Measurements from ENCODE around the gene SORL1.

The SORL1 gene

DNA sequence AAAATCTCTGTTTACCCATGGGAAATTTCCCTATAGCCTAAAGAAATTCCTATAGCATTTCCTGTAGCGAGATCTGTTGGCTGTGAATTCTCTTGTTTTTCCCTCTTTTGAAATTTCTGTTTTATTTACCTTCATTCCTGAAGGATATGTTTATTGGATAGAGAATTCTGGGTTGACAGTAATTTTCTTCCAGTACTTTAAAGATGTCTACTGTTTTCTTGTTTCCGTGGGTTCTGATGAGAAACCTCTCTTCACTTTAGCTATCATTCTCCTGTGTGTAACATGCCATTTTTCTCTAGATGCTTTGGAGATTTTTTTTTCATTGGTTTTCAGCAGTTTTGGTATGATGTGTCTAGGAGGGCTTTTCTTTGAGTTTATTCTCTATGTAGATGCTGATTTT is 78.1 kb downstream of the SORL1 start:
- DNase-seq (ENCODE audit: low read depth in 2 of 3, low spot score in 1 of 3) = no peak

DNA sequence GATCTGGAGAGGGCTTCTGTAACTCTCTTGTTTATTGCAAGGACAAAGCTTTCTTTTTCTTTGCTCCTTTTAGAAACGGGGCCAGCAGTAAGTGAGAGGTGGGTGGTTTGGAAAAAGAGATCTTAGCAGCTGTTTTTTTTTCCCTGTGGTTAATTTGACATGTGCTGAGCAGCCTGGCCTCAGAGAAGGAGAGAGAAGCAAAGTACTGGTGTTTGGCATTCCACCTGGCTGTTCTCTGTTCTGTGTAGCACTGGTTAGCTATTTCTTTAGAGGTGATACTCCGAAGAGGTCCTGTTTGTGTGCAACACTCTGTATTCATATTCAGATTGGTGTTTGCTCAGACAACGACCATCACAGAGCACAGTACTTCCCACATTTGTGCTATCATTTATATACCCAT is 81.5 kb downstream of the SORL1 start:
- no peak for DNase-seq (ENCODE audit: low read depth in 2 of 3, low spot score in 1 of 3)

DNA sequence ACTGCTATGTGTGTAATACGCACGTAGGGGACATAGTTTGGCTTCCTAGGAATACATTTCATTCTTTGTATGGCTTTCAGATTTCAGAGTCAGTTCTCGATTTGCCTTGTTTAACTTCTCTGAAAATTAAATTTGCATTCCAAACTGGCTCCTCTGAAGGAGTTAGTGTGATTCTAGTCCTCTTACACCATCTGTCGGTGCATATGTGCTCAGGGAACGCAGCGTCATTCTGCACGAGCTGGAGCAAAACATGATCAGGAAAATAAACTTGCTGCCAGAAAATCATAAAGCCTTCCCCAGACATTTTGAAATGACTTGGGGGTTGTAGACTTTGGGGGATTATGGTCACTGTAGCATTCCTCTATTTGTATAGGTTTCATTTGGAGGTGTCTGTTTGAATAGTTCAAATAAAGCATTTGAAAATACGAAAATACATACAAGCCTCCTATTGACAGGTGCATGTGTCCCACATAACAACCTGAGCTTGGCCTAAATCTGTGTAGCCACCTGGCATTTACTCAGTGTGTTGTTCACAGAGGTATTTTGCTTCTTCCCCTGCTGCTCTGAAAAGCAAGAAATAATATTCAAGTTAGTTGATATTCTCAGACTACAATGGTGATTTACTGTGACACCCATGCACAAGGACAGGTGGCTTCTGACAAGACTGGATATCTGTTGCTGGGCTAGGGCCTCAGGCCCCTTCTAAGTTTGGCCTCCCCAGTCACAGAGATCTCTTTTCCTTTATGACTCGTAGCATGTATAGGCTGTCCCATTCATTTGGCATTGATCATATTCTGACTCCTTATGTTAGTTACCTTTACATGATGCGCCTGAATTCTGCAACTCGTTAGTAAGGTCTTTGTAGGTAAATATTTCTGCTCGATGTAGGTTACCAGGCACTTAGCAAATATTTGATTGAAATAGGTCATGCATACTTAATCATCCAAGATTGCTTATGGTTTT is 82.3 kb downstream of the SORL1 start:
- no peak for DNase-seq (ENCODE audit: low read depth in 2 of 3, low spot score in 1 of 3)

DNA sequence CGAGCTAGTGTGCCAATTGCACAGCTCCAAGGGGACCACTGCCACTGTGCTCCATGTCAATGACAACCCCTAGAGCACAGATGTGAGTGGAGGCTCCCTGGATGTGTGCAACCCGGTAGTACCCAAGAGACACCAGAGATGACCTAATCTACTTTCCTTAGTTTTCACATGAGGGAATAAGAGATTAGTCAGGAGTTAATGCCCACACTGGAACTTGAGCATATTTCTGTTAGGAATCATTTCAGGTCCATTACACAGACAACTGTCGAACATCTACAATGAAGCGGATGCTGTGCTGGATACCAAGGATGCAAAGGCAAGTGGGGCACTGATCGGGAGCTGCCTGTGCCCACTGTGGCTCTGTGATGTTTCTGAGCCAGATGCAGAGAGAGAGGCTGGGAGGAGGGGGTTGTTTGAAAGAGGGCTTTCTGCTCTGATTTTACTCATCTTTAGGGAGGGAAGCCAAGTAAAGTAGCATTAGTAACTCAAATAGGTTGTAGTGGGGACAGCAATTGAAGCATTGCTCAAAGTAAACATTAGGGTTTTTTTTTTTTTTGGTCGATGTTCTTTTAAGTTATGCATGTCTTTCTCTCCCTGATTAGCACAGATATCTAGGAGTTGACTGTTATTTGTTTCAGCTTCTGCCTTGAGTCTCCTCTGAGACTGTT is 83.1 kb downstream of the SORL1 start:
- no peak for DNase-seq (ENCODE audit: low read depth in 2 of 3, low spot score in 1 of 3)

DNA sequence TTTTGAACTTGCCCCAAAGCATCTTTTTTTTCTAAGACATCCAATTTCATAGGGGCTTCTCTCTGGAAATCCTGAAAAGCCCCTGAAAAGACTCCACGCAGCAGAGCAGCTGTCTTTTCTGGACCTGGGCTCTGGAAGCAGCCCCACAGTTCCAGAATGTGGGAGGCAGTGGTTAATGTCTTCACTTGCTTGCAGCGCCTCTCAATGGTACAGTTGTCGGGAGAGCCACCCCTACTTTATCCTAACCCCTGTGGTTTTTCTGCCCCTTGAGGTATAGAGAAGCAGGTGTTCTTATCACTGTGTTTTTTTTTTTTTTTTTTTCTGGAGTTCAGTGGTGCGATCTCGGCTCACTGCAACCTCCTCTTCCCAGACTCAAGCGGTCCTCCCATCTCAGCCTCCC is 84.0 kb downstream of the SORL1 start:
- DNase-seq (ENCODE audit: low read depth in 2 of 3, low spot score in 1 of 3) = no peak

DNA sequence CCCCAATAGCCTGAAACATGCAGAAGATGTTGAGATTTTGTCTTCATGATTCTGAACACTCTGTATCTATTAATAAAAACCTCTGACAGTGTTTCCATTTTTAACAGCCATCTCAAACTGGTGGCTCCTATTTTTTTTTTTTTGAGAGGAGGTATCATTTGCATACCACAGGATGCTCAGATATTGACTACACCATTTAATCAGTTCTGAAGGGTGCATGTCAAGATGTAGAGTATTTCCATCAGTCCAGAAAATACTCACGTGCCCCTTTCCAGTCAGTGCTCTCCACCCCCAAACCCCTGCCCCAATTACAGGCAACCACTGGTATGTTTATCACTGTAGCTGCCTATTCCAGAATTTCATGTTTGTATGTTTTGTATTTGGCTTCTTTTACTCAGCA is 85.9 kb downstream of the SORL1 start:
- DNase-seq (ENCODE audit: low read depth in 2 of 3, low spot score in 1 of 3) = no peak

DNA sequence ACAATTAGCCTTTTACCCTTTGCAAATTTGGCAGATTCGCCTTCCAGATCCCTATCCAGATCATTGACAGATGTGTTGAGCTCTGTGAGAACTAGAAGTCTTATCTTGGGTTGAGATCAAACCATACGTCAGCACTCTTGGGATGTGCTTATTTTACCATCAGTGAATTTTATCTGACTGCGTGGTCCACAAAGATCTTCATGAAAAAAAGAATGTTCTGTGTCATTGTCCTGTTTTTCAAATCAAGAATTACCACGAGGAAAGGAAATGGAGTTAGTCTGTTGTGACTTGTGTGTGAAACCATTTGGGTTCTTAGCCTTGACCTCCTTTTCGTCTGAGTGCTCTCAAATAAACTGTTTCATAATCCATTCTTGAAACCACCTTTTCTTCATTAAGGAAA is 86.9 kb downstream of the SORL1 start:
- DNase-seq (ENCODE audit: low read depth in 2 of 3, low spot score in 1 of 3) = no peak

DNA sequence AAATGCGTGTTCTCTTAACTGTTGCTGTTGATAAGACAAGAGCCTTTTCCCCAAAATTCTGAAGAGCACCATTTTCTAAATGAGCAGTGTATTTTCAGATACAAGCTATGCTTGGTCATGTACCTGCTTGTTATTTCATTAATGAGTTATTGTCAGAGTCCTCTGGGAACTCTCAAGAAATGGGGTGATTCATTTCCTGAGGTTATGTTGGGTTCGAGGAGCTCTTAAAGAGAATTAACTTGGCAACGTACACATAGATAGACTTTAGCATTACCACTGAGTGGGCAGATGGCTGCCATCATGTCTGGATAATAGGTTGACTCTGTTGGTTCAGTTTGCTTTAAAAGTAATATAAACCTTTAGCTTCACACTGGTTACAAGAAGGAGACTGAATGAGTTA is 88.5 kb downstream of the SORL1 start:
- no peak for DNase-seq (ENCODE audit: low read depth in 2 of 3, low spot score in 1 of 3)

DNA sequence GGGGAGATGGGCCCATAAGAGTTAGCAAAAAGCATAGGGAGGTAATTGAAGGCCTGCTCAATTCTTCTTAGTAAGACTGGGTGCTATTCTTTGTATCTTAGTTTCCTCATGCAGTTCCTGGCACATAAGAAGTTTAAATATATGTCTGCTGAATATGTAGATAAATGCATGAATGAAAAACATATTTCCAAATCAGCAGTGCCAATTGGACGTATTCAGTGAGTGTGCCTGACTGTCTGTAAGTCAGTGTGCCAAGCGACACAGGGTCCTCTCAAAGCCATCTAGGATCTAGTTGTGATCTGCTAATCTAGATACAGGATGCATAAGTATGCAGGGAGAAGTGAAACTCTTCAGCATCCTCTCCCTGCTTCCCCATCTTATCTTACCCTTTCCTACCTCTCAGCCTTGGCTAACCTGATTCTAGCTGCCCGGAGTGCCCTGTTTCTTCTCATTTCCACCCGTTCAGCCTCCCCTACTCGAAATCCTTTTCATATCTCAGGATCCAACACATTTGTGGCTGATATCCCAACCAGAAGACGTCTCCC is 91.8 kb downstream of the SORL1 start:
- no peak for DNase-seq (ENCODE audit: low read depth in 2 of 3, low spot score in 1 of 3)

DNA sequence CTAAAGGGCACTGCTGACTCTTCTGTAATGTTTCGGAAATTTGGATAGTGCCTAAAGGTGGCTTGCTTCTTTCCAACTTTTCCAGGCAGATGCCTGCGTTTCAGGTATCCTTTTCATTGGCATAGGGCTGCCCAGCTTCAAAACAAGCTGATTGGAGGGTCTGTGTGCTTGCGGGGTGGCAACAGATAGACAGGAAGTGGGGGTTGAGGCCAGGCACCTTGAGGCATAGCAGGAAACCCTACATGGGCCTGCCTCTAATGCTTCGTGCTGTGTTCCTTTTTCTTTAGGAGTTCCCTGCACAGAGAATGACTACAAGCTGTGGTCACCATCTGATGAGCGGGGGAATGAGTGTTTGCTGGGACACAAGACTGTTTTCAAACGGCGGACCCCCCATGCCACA is 92.8 kb downstream of the SORL1 start:
- no peak for DNase-seq (ENCODE audit: low read depth in 2 of 3, low spot score in 1 of 3)

DNA sequence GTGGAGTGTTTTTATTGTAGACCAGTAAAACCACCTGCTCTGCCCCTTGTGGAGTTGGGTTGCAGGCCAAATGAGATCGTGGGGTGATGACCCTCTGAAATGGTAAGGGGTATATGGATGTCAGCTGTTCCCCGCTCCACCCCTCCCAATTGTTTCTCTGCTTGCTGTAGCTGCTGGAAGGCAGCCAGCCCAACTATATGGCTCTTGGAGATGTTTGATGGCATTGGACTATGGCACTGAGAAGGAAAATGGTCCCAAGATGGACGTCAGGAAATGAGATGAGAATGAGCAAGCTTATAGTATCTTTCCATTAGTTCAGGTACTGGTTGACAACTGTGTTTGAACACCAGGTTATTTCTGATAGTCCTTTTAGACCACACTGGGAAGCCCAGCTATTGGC is 95.5 kb downstream of the SORL1 start:
- no peak for DNase-seq (ENCODE audit: low read depth in 2 of 3, low spot score in 1 of 3)

DNA sequence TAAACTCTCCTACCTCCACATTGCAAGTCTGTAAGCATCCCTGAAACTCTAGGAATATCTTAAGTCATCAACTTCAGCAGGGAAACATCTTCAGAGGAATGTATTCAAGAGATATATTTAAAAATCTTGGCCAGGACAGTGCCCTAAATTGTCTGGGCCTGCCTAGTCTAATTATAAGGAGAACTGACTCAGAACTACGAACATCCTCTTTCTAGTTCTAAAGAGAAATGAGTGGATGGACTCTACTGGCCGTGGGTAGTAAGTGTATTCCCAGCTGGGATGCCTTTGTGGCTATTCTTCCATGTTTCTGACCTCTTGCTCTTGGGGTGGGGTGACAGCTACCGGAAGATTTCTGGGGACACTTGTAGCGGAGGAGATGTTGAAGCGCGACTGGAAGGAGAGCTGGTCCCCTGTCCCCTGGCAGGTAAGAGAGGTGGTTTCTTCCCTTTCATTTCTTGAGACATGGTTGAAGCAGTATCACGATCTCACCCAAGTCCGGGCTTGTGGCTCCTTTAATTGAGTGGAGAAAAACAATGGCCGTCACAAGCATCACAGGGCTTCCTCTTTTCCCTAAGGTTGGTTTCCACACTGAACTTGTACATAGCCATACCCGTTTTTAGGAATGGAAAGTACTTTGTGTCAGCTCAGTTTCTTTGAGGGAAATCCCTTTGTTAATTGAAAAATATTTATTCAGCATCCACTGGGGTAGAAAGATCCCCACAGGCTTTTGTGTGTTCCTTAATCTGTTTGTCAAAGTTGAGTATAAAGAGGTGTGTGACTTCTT is 98.3 kb downstream of the SORL1 start:
- DNase-seq (ENCODE audit: low read depth in 2 of 3, low spot score in 1 of 3) = no peak

DNA sequence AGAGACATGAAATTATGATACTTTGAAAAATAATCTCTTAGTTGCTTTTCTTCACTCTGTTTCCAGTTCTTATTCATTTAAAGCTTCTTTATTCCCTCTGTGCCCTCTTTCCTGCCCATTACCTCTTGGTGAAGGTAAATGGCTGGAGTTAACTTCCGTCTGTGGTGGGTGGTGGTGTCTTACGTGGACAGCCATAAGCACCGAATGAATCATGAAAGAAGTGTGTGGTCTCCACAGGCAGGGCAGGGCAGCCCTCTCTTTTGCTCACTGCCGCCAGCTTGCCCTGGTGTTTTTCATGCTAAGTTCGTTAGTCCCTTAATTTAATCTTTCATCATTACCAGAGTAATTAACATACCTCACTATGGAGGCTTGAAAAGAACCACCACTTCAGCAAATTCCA is 99.3 kb downstream of the SORL1 start:
- no peak for DNase-seq (ENCODE audit: low read depth in 2 of 3, low spot score in 1 of 3)

DNA sequence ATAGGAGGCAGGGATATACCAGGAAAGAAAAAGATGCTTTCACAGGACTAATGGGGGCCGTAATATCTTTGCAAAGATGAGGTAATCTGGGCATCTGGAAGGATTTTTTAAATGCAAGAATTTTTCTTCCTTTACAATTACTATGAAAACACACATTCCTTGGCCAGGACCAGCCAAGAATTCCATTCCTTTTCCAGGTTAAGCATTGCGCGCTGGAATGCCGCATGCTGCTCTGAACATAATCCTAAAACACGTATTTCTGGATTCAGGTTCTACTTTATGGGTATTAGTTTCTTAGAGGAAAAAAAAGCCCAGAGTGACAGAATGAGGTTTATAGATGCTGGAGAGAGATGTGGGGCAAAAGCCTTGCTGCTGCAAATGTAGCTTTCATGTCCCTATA is 100.0 kb downstream of the SORL1 start:
- no peak for DNase-seq (ENCODE audit: low read depth in 2 of 3, low spot score in 1 of 3)

DNA sequence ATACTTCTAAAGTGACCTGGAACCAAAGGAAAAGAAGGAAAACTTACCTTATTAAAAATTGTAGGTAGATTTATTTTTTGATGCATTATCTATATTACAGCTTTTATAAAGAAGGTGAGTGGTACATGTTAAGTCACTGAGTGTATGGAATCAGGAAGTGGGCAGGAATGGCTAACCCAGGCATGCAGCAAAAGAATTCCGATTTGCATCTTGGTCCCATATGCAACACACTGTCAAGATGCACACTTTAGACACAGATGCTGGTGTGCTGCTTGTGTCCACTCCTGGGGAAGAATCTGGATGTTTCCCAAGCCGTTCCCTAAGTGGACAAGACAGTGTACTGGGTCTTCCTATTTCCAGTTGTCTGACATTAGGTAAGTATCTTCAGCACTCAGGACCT is 100.5 kb downstream of the SORL1 start:
- DNase-seq (ENCODE audit: low read depth in 2 of 3, low spot score in 1 of 3) = no peak

DNA sequence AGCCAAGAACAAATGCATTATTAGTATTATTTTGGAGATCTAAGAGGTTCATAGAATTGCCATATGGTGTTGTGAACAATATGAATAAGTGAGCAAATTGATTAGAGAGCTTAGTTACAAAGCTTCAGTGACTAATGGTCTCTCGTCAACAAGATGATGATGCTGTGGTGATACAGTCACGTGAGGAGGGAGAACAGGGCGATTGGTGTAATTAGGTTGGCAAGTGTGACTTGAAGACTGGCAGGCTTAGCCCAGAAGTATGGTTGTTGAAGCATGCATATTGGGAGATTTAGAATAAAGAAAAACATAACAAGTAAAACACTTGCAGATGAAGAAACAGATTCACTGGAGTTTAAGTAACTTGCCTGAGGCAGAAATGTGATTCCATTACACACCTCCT is 101.3 kb downstream of the SORL1 start:
- no peak for DNase-seq (ENCODE audit: low read depth in 2 of 3, low spot score in 1 of 3)

DNA sequence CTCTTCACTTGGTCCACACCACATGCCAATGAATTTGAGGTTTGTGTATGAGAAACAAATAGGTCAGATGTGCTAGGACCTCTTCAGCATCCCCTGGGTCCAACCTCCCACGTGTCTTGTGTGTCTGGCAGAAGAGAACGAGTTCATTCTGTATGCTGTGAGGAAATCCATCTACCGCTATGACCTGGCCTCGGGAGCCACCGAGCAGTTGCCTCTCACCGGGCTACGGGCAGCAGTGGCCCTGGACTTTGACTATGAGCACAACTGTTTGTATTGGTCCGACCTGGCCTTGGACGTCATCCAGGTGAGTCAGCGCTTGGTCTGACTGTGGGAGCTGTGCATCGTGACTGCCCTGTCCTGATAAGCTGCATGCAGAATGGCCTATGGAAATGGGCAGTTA is 101.7 kb downstream of the SORL1 start:
- DNase-seq (ENCODE audit: low read depth in 2 of 3, low spot score in 1 of 3) = no peak

DNA sequence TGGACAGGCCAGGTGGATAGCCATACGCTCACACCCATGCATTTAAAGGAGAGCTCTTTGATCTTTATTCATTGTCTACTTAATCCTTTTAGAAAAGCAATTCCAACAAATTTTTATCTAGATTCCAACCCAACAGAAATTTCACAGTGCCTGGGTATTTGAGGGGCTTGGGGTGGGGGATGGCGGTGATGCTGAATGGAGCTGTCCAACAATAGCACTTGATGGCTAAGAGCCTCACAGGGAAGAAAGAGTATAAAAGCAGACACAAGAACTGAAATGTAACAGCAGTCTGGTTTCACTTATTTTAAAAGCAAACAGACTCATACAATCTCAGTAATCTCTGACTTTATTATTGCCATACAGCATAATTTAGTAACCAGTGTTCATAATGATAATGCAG is 102.4 kb downstream of the SORL1 start:
- DNase-seq (ENCODE audit: low read depth in 2 of 3, low spot score in 1 of 3) = no peak

DNA sequence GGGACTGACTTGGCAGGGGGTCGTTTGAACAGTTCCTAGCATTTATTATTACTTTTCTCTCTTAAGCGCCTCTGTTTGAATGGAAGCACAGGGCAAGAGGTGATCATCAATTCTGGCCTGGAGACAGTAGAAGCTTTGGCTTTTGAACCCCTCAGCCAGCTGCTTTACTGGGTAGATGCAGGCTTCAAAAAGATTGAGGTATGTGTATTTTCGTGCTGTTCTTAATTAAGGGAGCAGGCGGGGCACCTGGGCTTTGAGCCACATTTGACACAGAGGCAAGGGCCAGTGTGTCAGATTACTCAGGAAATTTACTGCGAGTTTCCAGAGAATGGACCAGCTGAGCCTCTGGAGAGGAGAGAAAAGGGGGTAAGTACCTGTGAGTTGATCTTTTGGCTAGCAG is 103.0 kb downstream of the SORL1 start:
- DNase-seq (ENCODE audit: low read depth in 2 of 3, low spot score in 1 of 3) = no peak

DNA sequence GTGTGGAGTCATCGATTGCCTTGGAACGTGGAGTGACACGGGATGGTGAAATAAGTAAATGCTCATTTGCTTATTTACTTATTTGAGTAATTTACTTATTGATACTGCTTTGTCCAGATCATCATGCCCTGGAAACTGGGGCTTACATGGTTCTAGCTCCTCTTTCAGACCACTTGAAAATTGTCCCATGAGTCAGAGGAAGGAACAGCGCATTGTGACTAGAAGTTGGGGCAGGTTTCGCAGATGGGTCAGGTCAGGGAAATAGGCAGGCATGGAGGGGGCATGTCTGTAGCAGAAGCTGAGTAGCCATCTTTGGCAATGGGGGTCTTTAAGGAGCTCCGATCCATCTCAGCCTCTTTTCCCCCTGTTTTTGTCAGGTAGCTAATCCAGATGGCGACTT is 104.8 kb downstream of the SORL1 start:
- DNase-seq (ENCODE audit: low read depth in 2 of 3, low spot score in 1 of 3) = no peak

DNA sequence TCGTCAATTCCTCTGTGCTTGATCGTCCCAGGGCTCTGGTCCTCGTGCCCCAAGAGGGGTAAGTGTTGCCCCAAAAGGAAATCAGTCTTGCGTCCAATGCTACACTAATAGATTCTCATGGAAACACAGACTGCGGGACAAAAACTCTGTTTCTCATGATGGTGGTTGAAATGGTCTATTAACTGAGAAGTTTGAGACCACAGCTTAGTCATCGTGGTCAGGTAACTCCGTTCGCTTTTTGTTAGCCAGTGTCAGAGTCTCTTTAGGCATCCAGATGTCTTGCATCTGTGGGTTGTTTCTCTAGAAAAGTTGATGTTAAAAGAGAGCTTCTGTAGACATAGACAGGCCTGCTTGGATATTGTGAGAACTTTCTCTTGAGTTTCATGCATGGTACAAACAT is 105.2 kb downstream of the SORL1 start:
- DNase-seq (ENCODE audit: low read depth in 2 of 3, low spot score in 1 of 3) = no peak

All from stimulated activated CD4-positive, alpha-beta T cell treated with anti-CD3 and anti-CD28 coated beads, Interleukin-12 subunit alpha, Interleukin-12 subunit beta, amount 100 ng/mL, for 48 hours (primary cell).